SK-MEL-5 (cell line): ENCODE data around the gene ZGPAT. TPM values are rescaled to one million over a fixed set of nuclear protein-coding genes. Genes with fewer than 3 reads are reported as not detected.

Experiments used
- DNase-seq: peaks from one replicate; pipeline ENCODE4 v3.0.0-alpha.2; 2016; ENCODE audit warnings: low read depth, low spot score
- in situ Hi-C: cut with HindIII; loops from 2 replicates; pipeline ENCODE4 v1.10.0; 2016; ENCODE audit warnings: low sequenced_read_pairs, high pct_unique_total_duplicates, low pct_unique_long_range_greater_than_20kb
- total RNA-seq: library from RNA; depleted of rRNA; stranded (reverse); fragments of >200 nt; shearing (Covaris generic); gene quantifications from 2 replicates; pipeline ENCODE4 v1.2.3, GENCODE V29; 2014

Gene ZGPAT
- total RNA-seq, 1 experiment from 2014 or later = 23.4 TPM

GRCh38 chr20:63745961-63746731 lies 38.3 kb downstream of the ZGPAT start:
- DNase-seq = no peak
- in situ Hi-C loops = no loop called here

GRCh38 chr20:63746751-63747315 lies 39.0 kb downstream of the ZGPAT start:
- in situ Hi-C loops = no loop called here
- DNase-seq = no peak

DNA sequence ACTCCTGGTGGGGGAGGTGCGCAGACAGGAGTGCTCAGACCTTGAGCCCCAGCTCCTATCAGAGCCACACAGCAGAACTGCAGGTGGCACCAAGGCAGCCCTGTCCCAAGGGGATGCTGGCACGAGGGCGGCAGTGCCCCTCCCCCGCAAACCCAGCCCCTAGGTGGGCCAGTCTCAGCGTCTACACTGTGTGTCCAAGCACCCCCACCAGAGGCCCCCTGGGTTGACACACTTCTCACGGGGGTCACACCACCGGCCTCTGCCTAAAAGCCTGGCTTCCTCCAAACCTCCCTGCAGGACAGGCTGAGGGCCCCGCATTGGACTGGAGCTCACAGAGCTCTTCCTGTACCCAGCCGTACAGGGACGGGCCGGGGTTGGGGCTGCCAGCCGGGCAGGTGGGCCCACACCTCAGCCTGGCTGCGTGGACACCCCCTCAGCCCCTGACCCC lies 39.8 kb downstream of the ZGPAT start:
- DNase-seq = no peak
- in situ Hi-C loops = no loop called here

GRCh38 chr20:63748070-63748933 lies 40.5 kb downstream of the ZGPAT start:
- DNase-seq = no peak
- in situ Hi-C loops = no loop called here

GRCh38 chr20:63748934-63749270 lies 41.1 kb downstream of the ZGPAT start:
- in situ Hi-C loops = no loop called here
- no peak for DNase-seq

GRCh38 chr20:63749597-63750508 lies 42.0 kb downstream of the ZGPAT start:
- DNase-seq = no peak
- in situ Hi-C loops = no loop called here

GRCh38 chr20:63750807-63751470 lies 43.1 kb downstream of the ZGPAT start:
- DNase-seq = no peak
- in situ Hi-C loops = no loop called here

DNA sequence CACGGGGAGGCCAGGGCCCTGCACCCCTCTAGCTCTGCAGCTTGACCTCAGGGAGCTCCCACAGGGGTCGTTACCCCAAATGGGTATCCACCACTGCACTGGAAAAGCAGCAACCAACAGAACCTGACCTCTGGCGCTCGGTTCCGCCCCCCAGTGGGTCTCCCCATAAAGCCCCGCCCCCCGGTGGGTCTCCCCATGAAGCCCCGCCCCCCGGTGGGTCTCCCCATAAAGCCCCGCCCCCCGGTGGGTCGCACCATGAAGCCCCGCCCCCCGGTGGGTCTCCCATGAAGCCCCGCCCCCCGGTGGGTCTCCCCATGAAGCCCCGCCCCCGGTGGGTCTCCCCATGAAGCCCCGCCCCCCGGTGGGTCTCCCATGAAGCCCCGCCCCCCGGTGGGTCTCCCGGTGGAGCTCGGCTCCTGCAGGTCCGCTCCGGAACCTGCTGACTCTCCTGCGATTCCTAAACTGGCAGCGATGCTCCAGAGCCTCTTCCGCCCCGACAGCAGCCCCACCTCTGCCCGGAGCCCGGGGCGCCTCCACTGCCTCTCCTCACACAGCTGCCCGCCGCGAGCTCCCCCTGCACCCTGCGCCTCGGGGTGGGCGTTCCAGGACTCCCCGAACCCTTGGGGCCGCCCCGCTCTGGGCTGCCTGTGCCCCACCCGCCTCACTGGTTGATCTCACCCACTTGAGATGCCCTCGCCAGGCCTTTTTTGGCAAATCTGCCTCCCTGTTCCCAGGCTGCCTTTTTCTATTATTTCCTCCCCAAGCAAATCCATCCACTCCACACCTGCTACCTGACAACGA lies 43.8 kb downstream of the ZGPAT start:
- DNase-seq = no peak
- in situ Hi-C loops = no loop called here

- in situ Hi-C loops = no loop called here
- DNase-seq = no peak
These were observed 44.7 kb downstream of the ZGPAT start for GRCh38 chr20:63752411-63753101.

DNA sequence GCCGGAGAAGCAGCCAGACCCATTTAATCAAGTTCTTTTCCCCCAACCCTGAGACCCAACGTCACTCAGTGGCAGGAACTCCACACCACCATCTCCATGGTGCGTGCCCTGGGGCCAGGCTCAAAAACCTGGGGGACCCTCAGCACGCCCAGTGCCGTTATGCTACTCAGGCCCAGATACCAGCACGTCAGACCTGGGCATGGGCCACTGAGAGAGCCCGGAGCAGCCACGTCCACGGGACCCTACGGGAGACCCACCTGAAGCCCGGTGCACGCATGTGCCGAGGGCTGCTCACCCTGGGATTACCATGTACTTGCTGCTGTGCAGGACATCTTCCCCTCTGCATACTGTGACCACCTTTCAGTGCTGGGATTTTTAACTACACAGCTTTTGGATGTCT lies 45.5 kb downstream of the ZGPAT start:
- DNase-seq = no peak
- in situ Hi-C loops = no loop called here

GRCh38 chr20:63754008-63754407 lies 46.2 kb downstream of the ZGPAT start:
- in situ Hi-C loops = no loop called here
- DNase-seq = no peak

DNA sequence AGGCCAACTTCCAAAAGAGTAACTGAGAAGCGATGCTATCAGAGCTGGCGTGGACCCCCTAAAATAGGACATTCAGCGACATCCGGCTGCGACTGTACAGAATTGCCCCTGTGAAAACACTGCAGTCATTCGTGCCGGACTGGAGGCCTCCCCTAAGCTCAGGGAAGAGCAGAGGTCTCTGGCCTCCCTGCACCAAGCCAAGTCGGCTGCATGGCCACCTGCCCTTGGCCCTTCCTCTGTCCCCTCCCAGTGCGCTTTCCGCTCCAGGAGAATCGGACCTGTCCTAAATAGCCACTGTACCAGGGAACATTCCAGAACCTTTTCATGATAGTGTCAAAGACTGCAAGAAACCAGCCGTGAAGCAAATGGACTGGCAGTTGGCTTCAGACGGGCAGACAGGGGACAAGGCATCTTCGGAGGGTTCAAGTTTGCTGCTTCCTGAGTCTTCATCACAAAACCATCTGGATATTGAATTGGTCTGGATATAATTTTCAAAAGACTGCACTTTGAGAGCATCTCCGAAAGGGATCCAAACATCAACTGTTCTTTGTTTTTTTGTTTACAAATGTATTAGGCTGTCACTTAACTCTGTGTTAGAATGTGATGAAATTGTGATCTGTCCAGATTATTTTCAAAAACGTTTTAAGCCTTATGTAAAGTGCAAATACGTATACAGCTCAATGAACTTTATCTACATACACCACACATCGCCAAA lies 48.3 kb downstream of the ZGPAT start:
- in situ Hi-C loops = no loop called here
- DNase-seq = no peak

- no peak for DNase-seq
- in situ Hi-C loops = no loop called here
These were observed 48.8 kb downstream of the ZGPAT start for GRCh38 chr20:63756648-63756991.

- in situ Hi-C loops = no loop called here
- no peak for DNase-seq
These were observed 50.3 kb downstream of the ZGPAT start for GRCh38 chr20:63758152-63758551.

- in situ Hi-C loops = no loop called here
- DNase-seq = no peak
These were observed 51.6 kb downstream of the ZGPAT start for GRCh38 chr20:63759377-63759901.
